AG04450 (cell line): Measurements from ENCODE around the gene MRPL27. TPM values are rescaled to one million over a fixed set of nuclear protein-coding genes. Genes with fewer than 3 reads are reported as not detected.

Experiments
- CTCF ChIA-PET: fragments of 300-600, 350-600 bp; formaldehyde crosslinking; extraction: SDS; loops from one replicate; lab custom pipeline; 2022; ENCODE audit warnings: antibody characterized with exemption, inconsistent platforms; lab: Charles Lee
- POLR2A ChIA-PET: fragments of 350-600 bp; formaldehyde crosslinking; extraction: SDS; loops from one replicate; lab custom pipeline; 2021; ENCODE audit warnings: antibody characterized with exemption, inconsistent platforms; lab: Yijun Ruan, JAX
- DNase-seq: peaks from one replicate; pipeline ENCODE4 v3.0.0-alpha.2; 2011; ENCODE audit warnings: low read depth, low spot score
- H3K27ac ChIP-seq: one replicate; pipeline ENCODE4 v1.5.1; 2012; ENCODE audit warnings: low read depth, low read length, control low read depth
- H3K27me3 ChIP-seq: one replicate; pipeline ENCODE4 v1.6.0; 2012; ENCODE audit warnings: low read length; ENCODE audit not compliant: control insufficient read depth, insufficient read depth
- H3K4me3 ChIP-seq: 2 replicates; pipeline ENCODE4 v1.5.1; 2011; ENCODE audit warnings: mild to moderate bottlenecking, low read depth, low read length, control low read depth
- H3K9me3 ChIP-seq: 2 replicates; pipeline ENCODE4 v1.5.1; 2012; ENCODE audit warnings: low read length; ENCODE audit not compliant: control insufficient read depth, insufficient read depth
- CTCF ChIP-seq: IDR thresholded peaks from 2 replicates; pipeline ENCODE4 v1.5.1; 2011; ENCODE audit warnings: low read depth, low read length, control low read depth, inconsistent platforms
- polyA plus RNA-seq: library from polyadenylated mRNA; depleted of rRNA; stranded (reverse); fragments of >200 nt; gene quantifications from 2 replicates; pipeline ENCODE4 v1.2.3, GENCODE V29; 2011

The MRPL27 gene
- polyA plus RNA-seq, 1 experiment = 106 TPM

GRCh38 chr17:50355336-50355700, 17.7 kb downstream of the MRPL27 start:
- H3K27ac ChIP-seq = no peak overlapping the region
- no peak for TF ChIP-seq CTCF
- no peak overlapping the region for H3K4me3 ChIP-seq
- ChIA-PET POLR2A (no interaction called here), CTCF (no interaction called here)
- DNase-seq = no peak
- H3K9me3 ChIP-seq = no peaks in the 10 kb centered on the region; the same call in 1 of the 2 replicates
- no peaks in the 10 kb centered on the region for H3K27me3 ChIP-seq

GRCh38 chr17:50354776-50355175, 18.2 kb downstream of the MRPL27 start:
- no peak for DNase-seq
- POLR2A ChIA-PET = no interaction called here
- H3K4me3 ChIP-seq = no peak overlapping the region
- H3K27me3 ChIP-seq = no peaks in the 10 kb centered on the region
- no peak for TF ChIP-seq CTCF
- no peak overlapping the region for H3K27ac ChIP-seq
- H3K9me3 ChIP-seq = no peaks in the 10 kb centered on the region; the same call in 1 of the 2 replicates
- CTCF ChIA-PET = no interaction called here

- Histone ChIP-seq H3K4me3 (no peak overlapping the region), H3K27me3 (no peaks in the 10 kb centered on the region), H3K9me3 (no peaks in the 10 kb centered on the region; the same call in 1 of the 2 replicates), H3K27ac (no peak overlapping the region)
- no peak for TF ChIP-seq CTCF
- no peak for DNase-seq
- POLR2A ChIA-PET = no interaction called here
- CTCF ChIA-PET = no interaction called here
These were observed 18.8 kb downstream of the MRPL27 start for GRCh38 chr17:50354198-50354597.

GRCh38 chr17:50353600-50354195, 19.3 kb downstream of the MRPL27 start:
- ChIA-PET CTCF (no interaction called here), POLR2A (no interaction called here)
- Histone ChIP-seq H3K27me3 (no peaks in the 10 kb centered on the region), H3K4me3 (no peak overlapping the region), H3K27ac (no peak overlapping the region), H3K9me3 (no peaks in the 10 kb centered on the region; the same call in 1 of the 2 replicates)
- no peak for TF ChIP-seq CTCF
- no peak for DNase-seq

- no peak overlapping the region for H3K27ac ChIP-seq
- ChIA-PET CTCF (interaction anchor here (2.8 kb wide), 1 partner anchor 9 kb away, joined by 9 read pairs; no protein-coding TSS in a partner anchor), POLR2A (interaction anchor here (0.9 kb wide), 1 partner anchor 9 kb away, joined by 3 read pairs; no protein-coding TSS in a partner anchor)
- H3K27me3 ChIP-seq = no peaks in the 10 kb centered on the region
- DNase-seq = no peak
- H3K4me3 ChIP-seq = no peak overlapping the region
- H3K9me3 ChIP-seq = no peaks in the 10 kb centered on the region; the same call in 1 of the 2 replicates
- TF ChIP-seq CTCF = no peak
These were observed 20.0 kb downstream of the MRPL27 start for GRCh38 chr17:50352693-50353599.
